Amygdala (tissue), 56 donors: ENCODE data around the gene DNAH12.
A peak's percentile ranks its signal among the peaks of the same experiment; 100 is the strongest.
"Not testable (repeated sequence)": the region's sequence is repeated elsewhere in the genome, so short reads cannot be mapped to it uniquely, and the experiment has no call there.

Source experiments
- DNase-seq, 56 donors: peaks; one replicate each; lab custom pipeline; 2025; lab: John Stamatoyannopoulos, UW

Gene DNAH12

GRCh38 chr3:57420001-57420400 lies 124.1 kb downstream of the DNAH12 start:
- no peak for DNase-seq

- DNase-seq, result no peak
Observed at GRCh38 chr3:57411715-57412114, 132.4 kb downstream of the DNAH12 start.

- no peak for DNase-seq
Observed at GRCh38 chr3:57409471-57409870, 134.7 kb downstream of the DNAH12 start.

- DNase-seq, result no peak
Observed at GRCh38 chr3:57402675-57403074, 141.5 kb downstream of the DNAH12 start.

GRCh38 chr3:57397175-57398026 lies 146.7 kb downstream of the DNAH12 start:
- peak in 4 of 56 donors; percentile 0 to 3 (median 0) for DNase-seq

- no peak for DNase-seq
Observed at GRCh38 chr3:57393977-57394376, 150.2 kb downstream of the DNAH12 start.

GRCh38 chr3:57391767-57392166 lies 152.4 kb downstream of the DNAH12 start:
- DNase-seq, result no peak

GRCh38 chr3:57389271-57389670 lies 154.9 kb downstream of the DNAH12 start:
- DNase-seq, result no peak

- no peak for DNase-seq
Observed at GRCh38 chr3:57386307-57386706, 157.8 kb downstream of the DNAH12 start.

- DNase-seq, result no peak
Observed at GRCh38 chr3:57385498-57385897, 158.6 kb downstream of the DNAH12 start.

GRCh38 chr3:57383838-57384237 lies 160.3 kb downstream of the DNAH12 start:
- DNase-seq, result no peak

- no peak for DNase-seq
Observed at GRCh38 chr3:57383406-57383805, 160.7 kb downstream of the DNAH12 start.

GRCh38 chr3:57382933-57383332 lies 161.2 kb downstream of the DNAH12 start:
- peak in 3 of 56 donors; percentile 0 to 2 (median 1) for DNase-seq

- DNase-seq, result no peak
Observed at GRCh38 chr3:57370341-57370740, 173.8 kb downstream of the DNAH12 start.

GRCh38 chr3:57365089-57365488 lies 179.1 kb downstream of the DNAH12 start:
- not testable (repeated sequence) for DNase-seq

- DNase-seq, result not testable (repeated sequence)
Observed at GRCh38 chr3:57356275-57356674, 187.9 kb downstream of the DNAH12 start.

GRCh38 chr3:57354768-57355167 lies 189.4 kb downstream of the DNAH12 start:
- DNase-seq, result no peak

GRCh38 chr3:57350271-57350670 lies 193.9 kb downstream of the DNAH12 start:
- no peak for DNase-seq

- not testable (repeated sequence) for DNase-seq
Observed at GRCh38 chr3:57339071-57339642, 205.0 kb downstream of the DNAH12 start.

GRCh38 chr3:57338272-57339070 lies 205.7 kb downstream of the DNAH12 start:
- DNase-seq, result not testable (repeated sequence)

- DNase-seq, result no peak
Observed at GRCh38 chr3:57335283-57335938, 208.7 kb downstream of the DNAH12 start.
